GM21619 (cell line): Measurements from ENCODE around the gene ZPLD1.

Experiments
- ATAC-seq: cut with Tn5 transposase; IDR thresholded peaks from one replicate; pipeline ENCODE4 v1.9.1; 2021; ENCODE audit not compliant: unreplicated experiment

Gene ZPLD1

DNA sequence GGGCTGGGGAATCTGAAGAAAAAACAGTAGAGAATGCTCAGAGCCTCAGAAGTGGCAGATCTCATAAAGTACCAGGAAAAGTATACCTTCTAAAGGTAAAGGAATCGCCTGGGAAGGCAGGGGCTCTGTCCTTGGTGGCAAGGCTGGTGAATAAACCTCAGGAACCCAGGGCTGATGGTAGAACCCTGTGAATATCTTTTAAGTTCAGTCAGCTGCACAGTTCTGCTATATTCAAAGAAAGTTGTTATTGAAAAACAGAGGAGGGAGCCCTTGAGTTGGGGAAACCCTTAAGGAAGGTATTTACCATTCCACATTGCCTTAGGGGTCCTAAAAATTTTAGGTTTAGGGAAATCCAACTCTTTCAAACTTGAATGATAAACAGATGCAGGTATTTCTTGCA, 31.2 kb downstream of the ZPLD1 start:
- no peak for ATAC-seq

DNA sequence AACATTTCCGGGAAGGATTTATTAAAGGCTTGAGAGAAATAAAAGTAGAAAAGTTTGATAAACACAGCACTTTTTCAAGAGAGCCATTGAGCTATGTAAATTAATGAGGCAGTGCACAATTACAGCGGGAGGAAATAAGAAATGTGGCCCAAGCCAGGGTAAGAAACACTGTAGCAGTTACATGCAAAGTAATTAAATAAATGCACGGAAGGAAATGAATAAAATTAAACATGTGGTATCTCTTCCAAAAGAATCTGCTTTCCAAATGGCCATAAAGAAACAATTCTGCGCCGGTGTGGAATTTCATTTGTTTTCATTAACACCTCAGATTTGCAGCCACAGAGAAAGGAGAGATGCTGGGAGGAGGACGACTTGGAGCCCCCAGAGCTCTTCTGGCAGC, 35.3 kb downstream of the ZPLD1 start:
- no peak for ATAC-seq

- ATAC-seq: no peak
These were observed 36.2 kb downstream of the ZPLD1 start for GRCh38 chr3:102471001-102471400.

DNA sequence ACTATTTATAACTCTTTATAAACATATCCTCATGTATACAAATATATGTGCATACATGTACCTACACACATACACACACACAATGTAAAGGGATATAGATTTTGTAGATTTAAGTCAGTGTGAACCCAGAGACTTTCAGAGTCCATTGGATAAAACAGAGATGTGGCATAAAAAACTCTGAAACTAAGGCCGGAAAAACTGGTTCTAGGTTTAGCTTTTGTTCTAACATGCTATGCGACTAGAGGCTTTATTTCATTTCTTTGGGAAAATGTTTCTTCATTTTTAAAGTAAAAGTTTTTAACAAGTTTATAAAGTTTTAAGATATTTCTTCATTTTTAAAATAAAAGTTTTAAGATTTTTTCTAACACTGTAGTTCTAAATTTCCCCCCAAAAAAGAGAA, 36.7 kb downstream of the ZPLD1 start:
- no peak for ATAC-seq

- ATAC-seq: no peak
These were observed 38.8 kb downstream of the ZPLD1 start for GRCh38 chr3:102473648-102474047.

GRCh38 chr3:102474207-102474606, 39.4 kb downstream of the ZPLD1 start:
- ATAC-seq: no peak

- ATAC-seq: no peak
These were observed 41.4 kb downstream of the ZPLD1 start for GRCh38 chr3:102476198-102476597.

GRCh38 chr3:102478160-102478559, 43.3 kb downstream of the ZPLD1 start:
- no peak for ATAC-seq

DNA sequence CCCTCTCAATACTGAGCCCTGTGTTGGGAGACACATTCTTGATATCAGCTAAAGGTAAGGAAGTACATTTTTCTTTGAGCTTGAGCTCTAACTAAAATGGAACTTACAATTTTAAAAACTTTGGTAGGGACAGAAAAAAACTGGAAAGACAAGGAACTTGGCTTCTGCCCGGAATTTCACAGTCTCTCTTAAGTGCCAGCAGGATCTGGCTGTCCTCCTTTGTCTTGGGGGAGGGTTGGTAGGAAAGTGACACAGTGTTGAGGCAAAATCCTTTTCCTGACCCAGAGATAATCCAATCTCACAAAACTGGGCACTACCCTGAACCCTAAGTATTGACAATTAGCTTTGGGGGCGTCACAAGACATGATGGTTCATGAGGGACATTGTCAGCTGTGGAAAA, 45.3 kb downstream of the ZPLD1 start:
- no peak for ATAC-seq

DNA sequence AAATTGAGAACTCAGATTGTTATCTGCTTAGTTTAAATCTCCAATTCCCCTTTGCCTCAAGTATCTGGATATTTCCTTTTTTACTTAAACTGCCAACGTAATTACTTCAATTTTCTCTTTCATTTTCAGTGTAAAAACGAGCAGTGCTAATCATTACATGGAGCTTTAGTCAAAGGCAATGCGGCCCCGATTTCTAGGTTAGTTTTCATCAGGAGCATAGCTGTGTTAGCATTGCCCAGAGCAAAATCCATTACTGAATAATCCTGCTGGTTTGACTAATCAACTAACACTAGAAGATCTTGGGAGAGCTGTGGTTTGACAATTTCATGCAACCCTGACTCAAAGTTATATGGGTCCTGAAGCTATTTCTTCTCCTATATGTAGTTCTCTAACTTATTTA, 46.2 kb downstream of the ZPLD1 start:
- no peak for ATAC-seq

- no peak for ATAC-seq
These were observed 48.7 kb downstream of the ZPLD1 start for GRCh38 chr3:102483556-102483955.

GRCh38 chr3:102484363-102484762, 49.5 kb downstream of the ZPLD1 start:
- ATAC-seq: no peak

DNA sequence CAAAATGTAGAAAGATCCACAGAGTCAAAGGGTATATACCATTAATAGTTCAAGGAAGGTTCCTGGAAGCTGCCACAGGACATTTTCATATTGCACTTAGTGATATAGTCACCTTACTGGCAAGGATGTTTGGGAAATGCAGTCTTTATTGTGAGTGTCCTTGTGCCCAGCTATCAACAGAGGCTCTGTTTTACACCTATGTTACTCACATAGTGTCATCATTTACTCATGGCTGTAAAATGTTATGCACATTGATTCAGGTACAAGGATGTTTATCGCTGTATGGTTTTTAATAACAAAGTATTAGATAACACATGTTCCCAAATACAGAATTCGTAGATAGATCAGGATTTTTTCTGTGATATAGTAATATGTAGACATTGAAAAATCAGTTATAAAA, 50.9 kb downstream of the ZPLD1 start:
- ATAC-seq: no peak

GRCh38 chr3:102488331-102488730, 53.5 kb downstream of the ZPLD1 start:
- ATAC-seq: no peak

- ATAC-seq: no peak
These were observed 57.5 kb downstream of the ZPLD1 start for GRCh38 chr3:102492300-102492699.

GRCh38 chr3:102497571-102497970, 62.8 kb downstream of the ZPLD1 start:
- ATAC-seq: no peak

- no peak for ATAC-seq
These were observed 70.7 kb downstream of the ZPLD1 start for GRCh38 chr3:102505542-102505941.

DNA sequence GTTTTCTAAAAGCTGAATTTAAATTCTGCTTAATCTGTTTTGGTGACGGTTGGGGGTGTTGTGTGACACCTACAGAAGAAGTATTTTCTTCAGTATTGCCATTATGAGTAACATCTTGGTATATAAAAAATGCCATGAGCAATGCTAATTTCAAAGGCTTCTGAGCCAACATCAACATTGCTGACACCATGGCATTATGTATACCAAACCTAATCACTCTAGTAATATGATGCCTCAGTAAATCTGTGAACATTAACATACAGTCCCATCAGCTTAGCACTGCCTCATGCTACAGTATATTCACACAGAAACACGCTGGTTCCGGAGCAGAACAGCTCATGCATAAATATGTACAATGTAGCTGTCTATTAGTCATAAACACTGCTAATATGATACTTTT, 75.8 kb downstream of the ZPLD1 start:
- no peak for ATAC-seq

GRCh38 chr3:102511168-102511567, 76.4 kb downstream of the ZPLD1 start:
- no peak for ATAC-seq

DNA sequence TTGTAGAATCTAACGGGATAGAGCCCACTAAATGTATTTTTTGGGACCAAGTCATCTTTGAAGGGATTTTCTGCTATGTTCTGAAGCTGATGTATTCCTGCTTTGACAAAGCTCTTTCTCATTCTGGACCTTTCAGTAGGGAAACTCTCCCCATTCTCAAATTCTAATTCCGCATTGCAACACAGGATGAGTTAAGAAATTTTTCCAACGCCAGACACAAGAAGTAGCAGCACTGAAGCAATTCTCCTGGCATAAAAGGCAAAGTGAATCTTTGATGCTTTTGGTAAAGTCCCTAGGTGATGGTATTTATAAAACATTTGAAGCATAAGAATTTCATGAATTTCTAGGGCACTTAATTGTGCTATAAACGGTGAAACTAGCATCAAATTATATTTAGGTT, 76.8 kb downstream of the ZPLD1 start:
- no peak for ATAC-seq

DNA sequence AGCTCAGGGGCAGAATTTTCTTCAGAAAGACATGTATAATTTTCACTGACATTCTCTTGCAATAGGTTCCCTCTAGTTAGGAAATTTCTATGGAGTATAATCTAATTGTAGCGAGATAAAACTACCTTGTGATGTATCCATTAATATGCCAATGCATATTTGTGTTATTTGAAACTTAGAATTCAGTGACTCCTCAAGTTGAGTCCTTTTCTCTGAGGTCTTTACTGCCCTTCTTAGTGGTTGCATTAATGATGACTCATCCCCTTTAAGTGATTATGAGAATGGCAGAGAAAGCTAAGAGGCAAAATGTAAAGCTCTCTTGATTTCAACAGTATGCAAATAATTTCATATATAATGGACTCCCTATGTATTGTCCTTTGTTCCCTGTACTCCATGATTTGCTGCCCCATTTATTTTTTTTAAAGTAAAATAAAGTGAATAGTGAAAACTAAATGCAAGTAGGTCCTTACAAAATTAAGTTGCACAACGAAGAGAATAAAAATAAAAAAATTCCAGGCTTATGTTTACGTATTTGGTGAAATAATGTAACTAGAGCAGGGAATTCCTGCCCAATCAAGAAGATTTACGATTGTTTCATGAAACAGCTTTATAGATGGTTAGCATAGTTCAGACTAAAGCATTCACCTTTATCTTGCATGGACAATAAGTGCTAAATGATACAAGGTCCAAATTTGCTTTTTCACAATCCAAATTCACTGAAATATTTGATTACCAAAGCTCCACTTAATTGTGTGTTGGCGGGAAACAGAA, 78.1 kb downstream of the ZPLD1 start:
- ATAC-seq: no peak

- no peak for ATAC-seq
These were observed 79.4 kb downstream of the ZPLD1 start for GRCh38 chr3:102514241-102514640.

DNA sequence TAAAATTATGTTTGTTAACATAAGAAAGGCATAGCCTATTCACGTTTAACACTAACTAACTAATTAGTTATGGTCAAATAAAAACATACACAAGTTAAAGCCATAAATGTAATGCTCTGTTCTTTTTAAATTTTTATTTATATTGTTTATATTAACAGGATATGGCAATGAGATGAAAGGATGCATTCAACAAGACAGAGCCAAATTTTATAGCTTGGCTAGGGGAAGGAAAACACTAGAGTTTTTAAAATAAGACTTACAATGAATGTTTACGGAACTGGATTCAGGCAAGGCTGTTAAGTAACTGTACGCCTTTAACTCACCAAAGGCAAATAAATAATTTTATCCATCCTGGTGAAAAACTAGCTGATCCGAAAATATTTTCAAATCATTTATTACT, 86.4 kb downstream of the ZPLD1 start:
- ATAC-seq: no peak
